ENCODE data around the gene PTPRK.

PTPRK gene

GRCh38 chr6:128351255-128351514, 169.2 kb downstream of the PTPRK start:
- Histone ChIP-seq H4K20me1 (ENCODE audit: insufficient read depth, low read length) (no peaks in the 10 kb centered on the region), H3K27ac (ENCODE audit: low read length) (no peak overlapping the region), H3K27me3 (ENCODE audit: low read depth, low read length) (no peaks in the 10 kb centered on the region)

GRCh38 chr6:128350416-128351254, 169.8 kb downstream of the PTPRK start:
- Histone ChIP-seq H3K27me3 (ENCODE audit: low read depth, low read length) (no peaks in the 10 kb centered on the region), H3K4me2 (ENCODE audit: low read length) (no peak overlapping the region), H4K20me1 (ENCODE audit: insufficient read depth, low read length) (no peaks in the 10 kb centered on the region), H3K27ac (ENCODE audit: low read length) (no peak overlapping the region), H3K9ac (ENCODE audit: low read length) (no peak overlapping the region), H2AFZ (ENCODE audit: low read depth, low read length) (no peak overlapping the region), H3K4me3 (ENCODE audit: low read length) (no peak overlapping the region), H3K36me3 (replicated peaks; ENCODE audit: low read depth, low read length) (no peaks in the 10 kb centered on the region), H3K4me1 (ENCODE audit: low read length) (no peaks in the 10 kb centered on the region), H3K79me2 (ENCODE audit: low read length) (no peaks in the 10 kb centered on the region), H3K9me3 (ENCODE audit: insufficient read depth, low read length) (no peaks in the 10 kb centered on the region)
- TF ChIP-seq CTCF (IDR thresholded peaks at IDR 0.05; ENCODE audit: low read depth, low read length) (no peak), EZH2phosphoT487 (IDR thresholded peaks at IDR 0.05; ENCODE audit: low read depth) (no peak)

More at GRCh38 chr6:128351255-128351514, 169.2 kb downstream of the PTPRK start:
- Histone ChIP-seq H3K4me2 (ENCODE audit: low read length) (no peak overlapping the region), H3K9me3 (ENCODE audit: insufficient read depth, low read length) (no peaks in the 10 kb centered on the region), H3K4me3 (ENCODE audit: low read length) (no peak overlapping the region), H3K79me2 (ENCODE audit: low read length) (no peaks in the 10 kb centered on the region), H3K9ac (ENCODE audit: low read length) (no peak overlapping the region), H2AFZ (ENCODE audit: low read depth, low read length) (no peak overlapping the region), H3K4me1 (ENCODE audit: low read length) (no peaks in the 10 kb centered on the region), H3K36me3 (replicated peaks; ENCODE audit: low read depth, low read length) (no peaks in the 10 kb centered on the region)
- no peak for TF ChIP-seq EZH2phosphoT487 (IDR thresholded peaks at IDR 0.05; ENCODE audit: low read depth)
- no peak for TF ChIP-seq CTCF (IDR thresholded peaks at IDR 0.05; ENCODE audit: low read depth, low read length)

GRCh38 chr6:128347123-128347522, 173.3 kb downstream of the PTPRK start:
- Histone ChIP-seq H3K4me2 (ENCODE audit: low read length) (no peak overlapping the region), H3K9ac (ENCODE audit: low read length) (no peak overlapping the region), H3K27me3 (ENCODE audit: low read depth, low read length) (no peaks in the 10 kb centered on the region), H3K27ac (ENCODE audit: low read length) (no peak overlapping the region), H4K20me1 (ENCODE audit: insufficient read depth, low read length) (no peaks in the 10 kb centered on the region), H2AFZ (ENCODE audit: low read depth, low read length) (no peak overlapping the region), H3K79me2 (ENCODE audit: low read length) (no peaks in the 10 kb centered on the region), H3K4me3 (ENCODE audit: low read length) (no peak overlapping the region), H3K36me3 (replicated peaks; ENCODE audit: low read depth, low read length) (no peaks in the 10 kb centered on the region), H3K9me3 (ENCODE audit: insufficient read depth, low read length) (no peaks in the 10 kb centered on the region), H3K4me1 (ENCODE audit: low read length) (no peaks in the 10 kb centered on the region)
- TF ChIP-seq CTCF (IDR thresholded peaks at IDR 0.05; ENCODE audit: low read depth, low read length) (no peak), EZH2phosphoT487 (IDR thresholded peaks at IDR 0.05; ENCODE audit: low read depth) (no peak)

- Histone ChIP-seq H3K4me3 (ENCODE audit: low read length) (no peak overlapping the region), H3K9ac (ENCODE audit: low read length) (no peak overlapping the region), H3K79me2 (ENCODE audit: low read length) (no peaks in the 10 kb centered on the region), H3K9me3 (ENCODE audit: insufficient read depth, low read length) (no peaks in the 10 kb centered on the region), H3K27me3 (ENCODE audit: low read depth, low read length) (no peaks in the 10 kb centered on the region), H3K27ac (ENCODE audit: low read length) (no peak overlapping the region), H4K20me1 (ENCODE audit: insufficient read depth, low read length) (no peaks in the 10 kb centered on the region), H3K4me1 (ENCODE audit: low read length) (no peaks in the 10 kb centered on the region), H3K4me2 (ENCODE audit: low read length) (no peak overlapping the region), H2AFZ (ENCODE audit: low read depth, low read length) (no peak overlapping the region), H3K36me3 (replicated peaks; ENCODE audit: low read depth, low read length) (no peaks in the 10 kb centered on the region)
- TF ChIP-seq CTCF (IDR thresholded peaks at IDR 0.05; ENCODE audit: low read depth, low read length) = no peak
- no peak for TF ChIP-seq EZH2phosphoT487 (IDR thresholded peaks at IDR 0.05; ENCODE audit: low read depth)
Measured at GRCh38 chr6:128346569-128346968, 173.8 kb downstream of the PTPRK start.

Measured in OCI-LY3 (cell line).